Measurements from ENCODE around the gene ETV2. TPM values are rescaled to one million over a fixed set of nuclear protein-coding genes. Genes with fewer than 3 reads are reported as not detected.
"Not testable (repeated sequence)": the region's sequence is repeated elsewhere in the genome, so short reads cannot be mapped to it uniquely, and the experiment has no call there.

ETV2 gene
- total RNA-seq, 1 donor: 0.81 TPM

DNA sequence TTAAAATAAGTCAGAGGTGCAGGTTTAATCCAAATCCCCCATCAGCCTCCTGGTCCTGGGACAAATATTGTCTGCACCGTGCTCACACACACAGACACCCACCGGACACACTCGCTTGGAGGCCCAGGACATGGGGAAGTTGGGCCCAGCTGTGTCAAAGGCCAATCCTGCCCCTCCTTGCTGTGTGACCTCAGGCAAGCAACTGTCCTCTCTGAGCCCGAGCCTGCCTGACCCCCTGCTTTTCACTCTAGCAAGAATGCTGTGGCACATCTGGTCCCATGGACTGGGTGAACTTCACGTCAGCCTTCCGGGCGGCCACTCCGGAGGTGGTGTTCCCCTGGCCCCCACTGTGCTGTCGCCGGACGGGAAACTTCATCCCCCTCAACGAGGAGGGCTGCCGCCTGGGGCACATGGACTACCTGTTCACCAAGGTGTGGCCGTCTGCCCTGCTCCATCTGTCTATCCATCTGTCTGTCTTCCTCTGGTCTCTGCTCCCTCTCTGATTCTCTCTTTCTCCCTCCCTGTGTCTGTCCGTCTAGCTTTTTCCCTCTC lies 34.1 kb downstream of the ETV2 start:
- no peak overlapping the region for H3K4me3 ChIP-seq (ENCODE audit: low read depth, low read length)
- no peak for DNase-seq (ENCODE audit: low read depth)
- TF ChIP-seq, protein P1, sequence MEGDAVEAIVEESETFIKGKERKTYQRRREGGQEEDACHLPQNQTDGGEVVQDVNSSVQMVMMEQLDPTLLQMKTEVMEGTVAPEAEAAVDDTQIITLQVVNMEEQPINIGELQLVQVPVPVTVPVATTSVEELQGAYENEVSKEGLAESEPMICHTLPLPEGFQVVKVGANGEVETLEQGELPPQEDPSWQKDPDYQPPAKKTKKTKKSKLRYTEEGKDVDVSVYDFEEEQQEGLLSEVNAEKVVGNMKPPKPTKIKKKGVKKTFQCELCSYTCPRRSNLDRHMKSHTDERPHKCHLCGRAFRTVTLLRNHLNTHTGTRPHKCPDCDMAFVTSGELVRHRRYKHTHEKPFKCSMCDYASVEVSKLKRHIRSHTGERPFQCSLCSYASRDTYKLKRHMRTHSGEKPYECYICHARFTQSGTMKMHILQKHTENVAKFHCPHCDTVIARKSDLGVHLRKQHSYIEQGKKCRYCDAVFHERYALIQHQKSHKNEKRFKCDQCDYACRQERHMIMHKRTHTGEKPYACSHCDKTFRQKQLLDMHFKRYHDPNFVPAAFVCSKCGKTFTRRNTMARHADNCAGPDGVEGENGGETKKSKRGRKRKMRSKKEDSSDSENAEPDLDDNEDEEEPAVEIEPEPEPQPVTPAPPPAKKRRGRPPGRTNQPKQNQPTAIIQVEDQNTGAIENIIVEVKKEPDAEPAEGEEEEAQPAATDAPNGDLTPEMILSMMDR (IDR thresholded peaks at IDR 0.05; ENCODE audit: insufficient read depth, low read length): no peak

DNA sequence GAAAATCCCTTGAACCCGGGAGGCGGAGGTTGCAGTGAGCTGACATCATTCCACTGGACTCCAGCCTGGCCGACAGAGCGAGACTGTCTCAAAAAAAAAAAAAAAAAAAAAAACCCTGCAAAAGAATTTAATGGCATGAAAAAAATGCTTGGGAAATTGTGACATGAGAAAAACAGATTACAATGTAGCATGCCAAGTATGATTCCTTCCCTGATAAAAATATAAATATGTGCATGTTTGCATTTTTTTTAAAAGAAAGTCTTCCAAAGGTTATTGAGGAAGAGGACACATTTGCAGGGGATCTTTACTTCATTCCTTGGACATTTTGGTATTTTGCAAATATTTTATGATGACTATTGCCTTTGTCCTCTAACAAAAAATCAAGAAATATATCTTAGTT lies 48.3 kb downstream of the ETV2 start:
- peak; percentile 46 for DNase-seq (ENCODE audit: low read depth)
- TF ChIP-seq, protein P1 (IDR thresholded peaks at IDR 0.05; ENCODE audit: insufficient read depth, low read length): no peak
- H3K4me3 ChIP-seq (ENCODE audit: low read depth, low read length): no peak overlapping the region

DNA sequence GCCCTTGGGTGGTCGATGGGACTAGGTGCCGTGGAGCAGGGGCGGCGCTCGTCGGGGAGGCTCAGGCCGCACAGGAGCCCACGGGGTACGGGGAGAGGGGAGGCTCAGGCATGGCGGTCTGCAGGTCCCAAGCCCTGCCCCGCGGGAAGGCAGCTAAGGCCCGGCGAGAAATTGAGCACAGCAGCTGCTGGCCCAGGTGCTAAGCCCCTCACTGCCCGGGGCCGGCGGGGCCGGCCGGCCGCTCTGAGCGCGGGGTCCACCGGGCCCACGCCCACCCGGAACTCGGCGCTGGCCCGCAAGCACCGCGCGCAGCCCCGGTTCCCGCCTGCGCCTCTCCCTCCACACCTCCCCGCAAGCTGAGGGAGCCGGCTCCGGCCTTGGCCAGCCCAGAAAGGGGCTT lies 49.6 kb downstream of the ETV2 start:
- H3K4me3 ChIP-seq (ENCODE audit: low read depth, low read length): not testable (repeated sequence)

DNA sequence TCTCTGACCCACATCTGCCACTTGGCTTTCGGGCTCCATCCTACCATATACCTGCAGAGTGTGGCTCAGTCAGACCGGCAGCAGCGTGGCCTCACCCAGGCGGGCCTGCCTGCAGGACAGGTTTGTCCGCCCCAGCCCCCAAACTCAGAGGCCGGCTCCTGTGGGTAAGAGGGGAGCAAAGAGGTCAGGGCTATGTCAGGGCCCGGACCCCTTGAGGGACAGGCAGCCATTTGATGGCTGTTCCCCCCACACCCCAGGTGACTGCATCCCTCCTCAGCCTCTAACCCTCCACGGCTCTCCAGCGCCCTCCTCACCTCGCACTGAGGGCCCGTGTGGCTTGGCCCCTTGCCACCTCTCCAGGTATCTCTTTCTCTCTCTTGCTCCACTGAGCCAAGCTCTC lies 50.5 kb downstream of the ETV2 start:
- TF ChIP-seq, protein P1 (IDR thresholded peaks at IDR 0.05; ENCODE audit: insufficient read depth, low read length): no peak

More for the DNA sequence above, 49.6 kb downstream of the ETV2 start:
- DNase-seq (ENCODE audit: low read depth): not testable (repeated sequence)

DNA sequence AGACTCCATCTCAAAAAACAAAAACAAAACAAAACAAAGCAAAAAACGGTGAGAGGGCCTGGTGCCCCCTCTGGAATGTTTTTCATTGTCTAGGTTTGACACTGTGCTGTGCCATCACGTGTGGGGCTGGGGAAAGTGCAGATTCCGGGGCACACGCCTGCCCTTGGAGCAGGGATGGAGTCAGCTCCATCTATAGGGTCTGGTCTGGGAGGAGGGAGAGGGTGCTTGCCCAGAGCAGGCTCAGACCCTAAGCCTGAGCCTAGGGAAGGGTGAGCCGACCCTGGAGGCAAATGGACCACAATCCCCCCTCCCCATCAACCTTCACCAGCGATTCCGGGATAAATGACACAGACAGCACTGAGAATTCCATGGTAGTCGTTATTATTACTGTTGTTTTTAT lies 51.9 kb downstream of the ETV2 start:
- no peak for DNase-seq (ENCODE audit: low read depth)
- TF ChIP-seq, protein P1 (IDR thresholded peaks at IDR 0.05; ENCODE audit: insufficient read depth, low read length): no peak
- no peak overlapping the region for H3K4me3 ChIP-seq (ENCODE audit: low read depth, low read length)

More for the DNA sequence above, 50.5 kb downstream of the ETV2 start:
- DNase-seq (ENCODE audit: low read depth): no peak
- H3K4me3 ChIP-seq (ENCODE audit: low read depth, low read length): no peak overlapping the region

DNA sequence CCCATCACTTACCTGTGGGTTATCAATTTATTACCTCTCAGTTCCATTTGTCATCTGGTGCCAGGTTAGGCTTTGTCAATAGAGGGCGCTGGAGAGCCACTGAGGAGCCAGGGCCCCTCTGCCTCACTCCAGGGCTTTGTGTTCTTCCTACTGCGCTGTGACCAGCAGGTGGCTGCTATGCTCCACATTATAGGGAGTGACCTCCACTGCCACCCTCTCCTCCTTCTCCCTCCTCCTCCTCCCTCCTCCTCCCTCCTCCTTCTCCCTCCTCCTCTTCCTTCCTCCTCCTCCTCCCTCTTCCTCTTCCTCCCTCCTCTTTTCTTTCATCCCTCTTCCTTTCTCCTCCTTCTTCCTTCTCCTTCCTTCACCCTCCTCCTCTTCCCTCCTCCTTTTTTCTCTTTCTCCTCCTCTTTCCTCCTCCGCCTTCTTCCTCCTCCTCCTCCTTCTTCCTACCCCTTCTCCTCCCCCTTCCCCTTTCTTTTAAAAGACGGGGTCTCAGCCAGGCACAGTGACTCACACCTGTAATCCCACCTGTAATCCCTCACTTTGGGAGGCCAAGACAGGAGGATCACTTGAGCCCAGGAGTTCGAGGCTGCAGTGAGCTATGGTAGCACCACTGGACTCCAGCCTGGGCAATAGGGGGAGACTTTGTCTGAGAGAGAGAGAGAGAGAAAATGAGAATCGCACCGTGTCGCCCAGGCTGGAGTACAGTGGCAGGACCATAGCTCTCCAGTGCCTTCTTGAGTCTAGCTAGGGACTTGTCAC lies 52.5 kb downstream of the ETV2 start:
- no peak overlapping the region for H3K4me3 ChIP-seq (ENCODE audit: low read depth, low read length)
- TF ChIP-seq, protein P1 (IDR thresholded peaks at IDR 0.05; ENCODE audit: insufficient read depth, low read length): peak; percentile 99
- peak; percentile 84 for DNase-seq (ENCODE audit: low read depth)

Other genes starting within 250 kb of the ETV2 start
- not detected in 2 replicates for gene FFAR2, start 193.5 kb upstream of the ETV2 start, total RNA-seq (ENCODE audit: low replicate concordance)
- not detected in 2 replicates for gene KRTDAP, start 151.3 kb upstream of the ETV2 start, total RNA-seq (ENCODE audit: low replicate concordance)
- gene DMKN, start 128.1 kb upstream of the ETV2 start, total RNA-seq (ENCODE audit: low replicate concordance): 11.4 and 63.0 TPM in 2 replicates
- gene SBSN, start 113.4 kb upstream of the ETV2 start, total RNA-seq (ENCODE audit: low replicate concordance): 4.1 and 13.2 TPM in 2 replicates
- gene GAPDHS, start 108.3 kb upstream of the ETV2 start, total RNA-seq (ENCODE audit: low replicate concordance): not detected in 2 replicates
- 25.0 and 63.7 TPM in 2 replicates for gene TMEM147, start 96.1 kb upstream of the ETV2 start, total RNA-seq (ENCODE audit: low replicate concordance)
- gene ATP4A, start 78.1 kb upstream of the ETV2 start, total RNA-seq (ENCODE audit: low replicate concordance): not detected in 2 replicates
- gene PMIS2, start 55.6 kb upstream of the ETV2 start, total RNA-seq (ENCODE audit: low replicate concordance): not detected in 2 replicates
- gene HAUS5, start 29.0 kb upstream of the ETV2 start, total RNA-seq (ENCODE audit: low replicate concordance): 5.7 and 9.9 TPM in 2 replicates
- 43.0 and 65.2 TPM in 2 replicates for gene RBM42, start 12.7 kb upstream of the ETV2 start, total RNA-seq (ENCODE audit: low replicate concordance)
- gene COX6B1, start 6.6 kb downstream of the ETV2 start, total RNA-seq (ENCODE audit: low replicate concordance): 104 and 327 TPM in 2 replicates
- not detected in 2 replicates for gene UPK1A, start 24.8 kb downstream of the ETV2 start, total RNA-seq (ENCODE audit: low replicate concordance)
- gene ZBTB32, start 62.8 kb downstream of the ETV2 start, total RNA-seq (ENCODE audit: low replicate concordance): not detected in 2 replicates
- 6.8 and 14.9 TPM in 2 replicates for gene KMT2B, start 76.3 kb downstream of the ETV2 start, total RNA-seq (ENCODE audit: low replicate concordance)
- 1.3 and 1.9 TPM in 2 replicates for gene IGFLR1, start 100.7 kb downstream of the ETV2 start, total RNA-seq (ENCODE audit: low replicate concordance)
- 5.8 and 7.1 TPM in 2 replicates for gene U2AF1L4, start 103.7 kb downstream of the ETV2 start, total RNA-seq (ENCODE audit: low replicate concordance)
- gene PSENEN, start 103.9 kb downstream of the ETV2 start, total RNA-seq (ENCODE audit: low replicate concordance): 14.7 and 19.5 TPM in 2 replicates
- 5.4 and 15.3 TPM in 2 replicates for gene LIN37, start 106.8 kb downstream of the ETV2 start, total RNA-seq (ENCODE audit: low replicate concordance)
- gene HSPB6, start 115.3 kb downstream of the ETV2 start, total RNA-seq (ENCODE audit: low replicate concordance): 297 and 713 TPM in 2 replicates
- 4.5 and 10.8 TPM in 2 replicates for gene PROSER3, start 116.4 kb downstream of the ETV2 start, total RNA-seq (ENCODE audit: low replicate concordance)
- gene ARHGAP33, start 133.8 kb downstream of the ETV2 start, total RNA-seq (ENCODE audit: low replicate concordance): 5.3 and 7.4 TPM in 2 replicates
- not detected in 2 replicates for gene PRODH2, start 171.1 kb downstream of the ETV2 start, total RNA-seq (ENCODE audit: low replicate concordance)
- not detected in 2 replicates for gene NPHS1, start 210.8 kb downstream of the ETV2 start, total RNA-seq (ENCODE audit: low replicate concordance)
- 0.25 TPM in 1 of 2 replicates, not detected in the other for gene KIRREL2, start 215.2 kb downstream of the ETV2 start, total RNA-seq (ENCODE audit: low replicate concordance)
- 4.1 and 8.6 TPM in 2 replicates for gene APLP1, start 226.8 kb downstream of the ETV2 start, total RNA-seq (ENCODE audit: low replicate concordance)

Data from fibroblast of the aortic adventitia (primary cell).